GM12872 (cell line): ENCODE measurements around the gene SLC25A10.

Source experiments
- CTCF ChIP-seq: IDR thresholded peaks from 3 replicates; pipeline ENCODE4 v1.5.1; 2011; ENCODE audit warnings: low read depth, mild to moderate bottlenecking, low read length, moderate library complexity; ENCODE audit not compliant: insufficient read depth

Gene SLC25A10

DNA sequence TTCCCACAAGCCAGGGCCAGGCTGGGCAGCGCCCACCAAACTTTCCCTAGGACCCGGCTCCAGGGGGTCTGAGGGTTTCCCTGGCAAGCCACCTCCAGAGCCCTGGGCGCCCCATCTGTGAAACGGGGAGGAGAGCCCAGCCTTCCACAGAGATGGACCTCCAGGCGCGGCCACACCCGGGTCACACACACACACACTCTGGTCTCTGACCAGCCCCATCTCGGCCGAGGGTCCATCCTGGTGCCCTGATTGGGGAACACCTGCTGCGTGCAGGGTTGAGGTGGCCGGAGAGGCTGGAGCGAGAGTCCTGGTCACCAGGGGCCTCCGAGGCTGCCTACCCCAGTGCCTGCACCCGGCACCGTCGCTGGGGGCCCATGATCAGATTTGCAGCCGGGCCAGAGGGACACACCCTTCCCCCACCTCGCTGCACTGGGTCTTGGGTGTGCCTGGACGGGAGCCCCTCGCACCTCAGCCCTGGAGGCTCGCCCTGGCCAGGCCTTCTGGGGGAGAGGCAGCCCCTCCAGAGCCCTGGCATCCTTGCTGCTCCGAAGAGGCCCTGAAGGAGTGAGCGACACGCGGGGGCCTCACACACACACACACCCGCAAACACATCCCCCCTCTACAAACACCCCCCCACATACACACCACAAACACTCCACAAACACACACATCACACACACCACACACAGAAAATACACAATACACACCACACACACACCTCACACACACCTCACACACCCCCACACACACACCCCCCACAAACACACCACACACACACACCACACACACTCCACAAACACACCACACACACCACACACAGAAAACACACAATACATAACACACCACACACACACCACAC lies 29.7 kb downstream of the SLC25A10 start:
- no peak for TF ChIP-seq CTCF
